ENCODE measurements around the gene SRRM2.

SRRM2 gene

DNA sequence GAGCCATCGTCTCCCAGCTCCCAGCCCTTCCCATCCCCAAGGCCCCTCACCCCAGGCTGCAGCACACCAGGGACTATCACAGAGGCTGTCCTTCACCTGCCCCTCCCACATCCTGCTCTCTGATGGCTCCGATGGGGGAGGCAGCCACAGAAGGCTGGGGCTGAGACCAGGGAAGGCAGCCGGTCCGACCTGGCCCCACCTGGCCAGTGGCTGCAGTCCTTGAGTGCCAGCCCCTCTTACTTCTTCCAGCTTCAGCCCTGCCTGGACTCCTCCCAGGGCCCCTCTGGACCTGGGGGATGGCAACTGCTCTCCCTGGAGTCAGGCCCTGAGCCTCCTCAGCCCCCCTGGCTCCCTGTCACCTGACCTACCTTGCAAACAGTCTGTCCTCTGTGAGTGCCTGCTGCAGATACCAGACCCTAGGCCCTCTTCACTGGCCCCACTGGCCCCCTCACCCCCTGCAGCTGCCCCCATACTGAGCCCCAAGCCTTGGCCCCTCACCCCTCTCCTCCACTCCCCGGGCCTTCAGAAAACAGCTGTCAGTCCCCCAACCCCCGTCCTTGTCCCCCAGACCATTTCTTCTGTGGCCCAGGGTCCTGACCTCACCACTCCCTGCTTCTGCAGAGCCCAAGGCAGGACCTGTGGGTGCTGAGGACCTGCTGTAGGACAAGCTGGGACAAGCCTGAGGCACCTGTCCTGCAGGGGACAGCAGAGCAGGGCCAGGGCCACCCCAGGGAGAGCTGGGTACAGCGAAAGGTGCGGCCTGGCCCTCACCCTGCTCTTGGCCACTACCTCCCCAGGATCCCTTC is 12.6 kb upstream of the SRRM2 start:
- DNase-seq (ENCODE audit: low spot score): no peak

DNA sequence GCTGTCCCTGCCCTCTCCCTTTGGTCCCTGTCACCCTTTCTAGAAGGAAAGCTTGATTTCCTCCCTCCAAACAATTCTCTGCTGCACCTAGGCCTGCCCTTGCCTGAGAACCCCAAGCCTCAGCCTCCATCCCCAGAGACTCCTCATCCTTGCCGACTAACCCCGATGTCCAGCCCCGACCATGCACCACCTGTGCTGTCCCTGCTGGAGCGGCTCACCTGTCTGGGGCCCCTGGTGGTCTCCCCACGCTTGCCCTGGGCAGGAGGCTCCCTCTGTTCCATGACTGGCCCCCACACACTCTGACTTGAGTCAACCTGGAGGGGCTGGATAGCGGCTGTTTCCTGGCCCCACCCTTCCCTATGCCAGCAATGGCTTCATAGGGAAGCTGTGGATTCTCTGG is 12.0 kb upstream of the SRRM2 start:
- no peak for DNase-seq (ENCODE audit: low spot score)

DNA sequence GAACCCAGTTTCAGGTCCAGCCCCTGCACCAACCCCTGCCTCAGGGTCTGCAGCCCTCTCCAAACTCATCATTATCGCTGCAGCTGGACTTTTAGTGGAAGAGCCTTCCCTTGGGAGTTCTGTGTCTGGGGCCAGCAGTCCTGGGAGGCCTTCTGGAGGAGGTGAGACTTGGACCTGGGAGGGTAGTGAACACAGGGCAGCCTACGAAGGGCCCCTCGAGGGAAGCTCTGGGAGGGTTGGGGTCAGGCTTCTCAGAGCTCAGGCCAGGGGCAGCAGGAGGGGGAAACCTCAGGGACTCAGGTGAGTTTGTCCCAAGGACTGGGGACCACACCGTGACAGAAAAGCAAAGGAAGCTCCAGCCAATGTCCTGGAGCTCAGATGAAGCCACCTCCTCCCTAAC is 11.3 kb upstream of the SRRM2 start:
- no peak for DNase-seq (ENCODE audit: low spot score)

DNA sequence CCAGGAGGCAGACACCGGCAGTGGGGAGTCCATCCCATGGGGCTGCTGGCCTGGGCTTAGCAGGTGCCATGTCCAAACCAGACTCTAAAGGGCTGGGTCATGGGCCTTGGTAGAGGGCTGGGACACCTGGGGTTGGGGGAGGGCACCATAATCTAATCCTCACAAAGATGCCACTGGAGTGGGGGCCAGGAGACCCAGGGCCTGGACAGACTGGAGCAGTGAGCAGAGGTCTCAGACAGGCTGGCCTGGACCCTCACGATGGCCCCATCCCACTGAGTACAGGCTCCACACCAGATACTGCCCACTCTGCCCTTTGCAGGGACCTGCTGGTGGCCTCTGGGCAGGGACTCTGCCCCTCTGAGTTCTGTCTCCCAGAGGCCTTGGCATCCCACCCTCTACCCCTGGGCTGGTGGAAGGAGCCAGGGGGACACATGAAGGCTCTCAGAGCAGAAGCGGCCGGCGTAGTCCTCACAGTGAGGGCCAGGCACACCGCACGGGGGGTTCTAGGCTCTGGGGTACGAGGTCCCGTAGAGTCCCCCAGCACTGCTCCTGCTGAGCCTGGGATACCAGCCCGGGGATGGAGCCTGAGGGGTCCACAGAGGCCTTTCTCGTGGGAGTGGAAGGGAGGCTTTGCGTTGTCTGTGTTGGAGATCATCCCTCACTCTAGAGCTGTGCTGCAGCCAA is 10.0 kb upstream of the SRRM2 start:
- no peak for DNase-seq (ENCODE audit: low spot score)

DNA sequence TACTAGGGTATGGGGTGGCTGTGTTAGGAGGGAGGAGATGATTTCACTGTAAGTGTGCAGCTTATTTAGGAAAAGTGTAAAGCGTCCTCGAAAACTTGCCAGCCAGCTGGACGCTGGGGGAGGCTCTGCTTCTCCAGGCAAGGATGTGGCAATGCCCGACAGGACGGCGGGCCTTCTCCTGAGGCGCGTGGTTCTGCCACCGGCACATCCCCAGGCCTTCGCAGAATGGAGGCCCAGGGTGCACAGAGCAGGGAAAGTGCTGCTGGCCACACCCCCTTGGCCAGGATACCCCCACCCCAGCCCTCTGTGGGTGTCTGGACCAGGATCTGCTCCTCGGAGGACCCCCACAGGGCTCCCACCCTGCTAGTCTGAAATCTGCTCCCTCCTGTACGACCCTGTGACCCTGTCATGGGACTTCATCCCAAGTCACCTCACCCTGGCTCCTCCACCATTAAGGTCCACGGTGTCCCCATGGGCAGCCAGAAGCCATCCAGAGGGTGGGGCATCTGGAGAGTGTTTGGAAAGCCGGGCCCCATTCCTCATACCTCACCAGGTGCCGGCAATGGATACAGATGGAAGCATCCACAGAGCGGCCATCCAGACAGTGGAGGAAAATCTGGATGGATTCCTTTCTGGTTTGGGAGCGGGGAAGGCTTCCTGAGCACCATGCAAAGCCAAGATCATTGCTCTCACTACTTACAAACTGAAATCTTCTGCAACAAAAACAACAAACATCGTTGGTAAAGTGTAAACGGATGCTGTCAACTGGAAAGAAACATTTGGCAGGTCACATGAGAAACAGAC is 9.2 kb upstream of the SRRM2 start:
- no peak for DNase-seq (ENCODE audit: low spot score)

DNA sequence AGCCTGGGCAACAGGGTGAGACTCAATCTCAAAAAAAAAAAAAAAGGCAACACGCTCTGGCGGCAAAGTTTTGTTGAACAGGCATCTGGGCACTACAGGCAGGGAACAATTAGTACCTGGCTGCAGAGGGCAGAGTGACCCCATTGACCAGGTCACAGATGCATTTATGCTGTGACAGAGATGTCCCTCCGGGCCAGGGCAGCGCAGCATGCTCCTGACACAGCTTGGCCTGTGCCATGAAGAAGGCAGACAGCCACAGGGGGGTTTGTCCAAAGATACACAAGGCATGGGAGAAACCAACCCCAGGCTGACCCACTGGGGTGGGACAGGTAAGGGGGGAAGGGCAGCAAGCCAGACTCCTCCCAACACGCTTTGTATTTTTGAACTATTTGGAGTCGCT is 7.7 kb upstream of the SRRM2 start:
- no peak for DNase-seq (ENCODE audit: low spot score)

DNA sequence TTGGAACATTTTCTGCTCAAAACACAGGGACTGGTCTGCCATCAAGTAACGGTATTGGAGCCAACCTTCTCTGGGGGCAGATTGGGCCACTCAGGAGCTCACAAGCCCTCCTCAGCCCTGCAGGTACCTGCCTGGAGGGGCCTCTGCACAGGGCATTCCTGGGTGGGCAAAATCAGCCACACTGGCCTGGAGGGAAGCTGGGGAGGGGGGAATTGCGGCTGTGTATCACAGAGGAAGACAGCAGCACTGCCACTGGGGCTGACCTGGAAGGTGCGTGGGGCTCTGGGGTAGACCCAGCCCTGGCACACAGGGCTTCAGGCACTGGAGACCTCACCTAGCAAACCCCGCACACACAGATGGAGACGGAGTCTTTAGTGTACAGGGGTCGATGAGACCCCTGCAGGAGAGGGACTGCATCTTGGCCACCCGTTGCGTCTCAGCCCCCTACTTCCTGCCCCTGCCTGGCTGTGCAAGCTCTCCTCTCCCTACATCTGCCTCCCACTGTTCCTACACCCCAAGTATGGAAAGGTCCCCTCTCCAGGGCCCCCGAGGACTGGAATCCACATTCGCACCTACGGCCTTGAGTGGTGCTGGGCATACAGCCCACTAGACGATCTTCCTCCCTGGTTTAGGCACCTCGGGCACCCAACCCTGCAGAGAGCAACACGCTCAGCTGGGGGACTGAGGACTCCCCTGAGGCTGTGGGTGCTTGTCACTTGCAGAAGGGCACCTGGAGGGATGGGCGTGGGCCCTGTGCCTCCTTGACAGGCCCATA is 7.1 kb upstream of the SRRM2 start:
- DNase-seq (ENCODE audit: low spot score): no peak

DNA sequence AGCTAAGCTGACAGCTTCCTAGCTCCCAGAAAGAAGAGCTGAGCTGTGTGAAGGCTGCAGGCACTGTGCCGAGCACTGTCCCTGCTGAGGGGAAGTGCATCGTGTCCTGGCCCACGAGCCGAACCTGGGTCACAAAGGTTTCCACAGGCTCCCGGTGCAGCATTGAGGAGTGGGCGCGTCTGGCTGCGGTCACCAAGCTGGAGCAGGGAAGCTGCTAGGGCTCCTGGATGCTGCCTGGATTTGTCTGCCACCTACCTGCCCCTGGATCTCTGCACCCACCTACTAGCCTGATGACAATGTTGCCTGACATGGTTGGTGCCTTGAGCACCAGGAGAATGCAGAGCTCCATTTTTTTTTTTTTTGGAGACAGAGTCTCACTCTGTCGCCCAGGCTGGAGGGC is 6.5 kb upstream of the SRRM2 start:
- no peak for DNase-seq (ENCODE audit: low spot score)

DNA sequence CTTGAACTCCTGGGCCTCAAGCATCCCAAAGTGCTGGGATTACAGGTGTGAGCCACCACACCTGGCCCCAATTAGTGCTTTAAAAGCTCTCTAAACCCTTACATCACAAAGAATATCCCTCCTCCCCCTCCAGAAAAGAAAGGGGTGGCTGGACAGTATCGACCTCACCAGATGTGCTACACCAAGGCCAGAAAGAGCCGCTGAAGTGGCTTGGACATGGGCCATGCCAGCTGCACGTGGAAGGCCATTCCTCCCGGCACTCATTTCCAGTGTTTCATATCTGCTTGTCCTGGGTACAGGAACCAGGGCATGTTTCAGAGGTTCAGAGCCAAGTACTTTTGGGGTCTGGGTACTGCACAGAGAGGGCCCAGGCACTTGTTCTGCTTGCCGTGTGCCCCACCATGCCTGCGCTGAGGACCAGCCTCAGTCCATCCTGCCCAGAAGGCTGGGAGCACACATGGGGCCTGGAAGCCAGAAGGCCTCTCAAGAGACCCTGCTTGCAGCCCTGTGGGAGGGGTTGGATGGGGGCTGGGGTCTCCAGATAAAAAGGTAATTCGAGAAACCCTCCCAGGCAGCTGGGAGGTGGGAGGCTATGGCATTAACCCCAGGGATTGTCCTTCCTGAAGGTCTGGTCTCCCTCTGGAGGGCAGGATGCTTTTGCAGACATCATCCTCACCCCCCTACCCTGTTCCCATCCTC is 3.5 kb upstream of the SRRM2 start:
- DNase-seq (ENCODE audit: low spot score): no peak

DNA sequence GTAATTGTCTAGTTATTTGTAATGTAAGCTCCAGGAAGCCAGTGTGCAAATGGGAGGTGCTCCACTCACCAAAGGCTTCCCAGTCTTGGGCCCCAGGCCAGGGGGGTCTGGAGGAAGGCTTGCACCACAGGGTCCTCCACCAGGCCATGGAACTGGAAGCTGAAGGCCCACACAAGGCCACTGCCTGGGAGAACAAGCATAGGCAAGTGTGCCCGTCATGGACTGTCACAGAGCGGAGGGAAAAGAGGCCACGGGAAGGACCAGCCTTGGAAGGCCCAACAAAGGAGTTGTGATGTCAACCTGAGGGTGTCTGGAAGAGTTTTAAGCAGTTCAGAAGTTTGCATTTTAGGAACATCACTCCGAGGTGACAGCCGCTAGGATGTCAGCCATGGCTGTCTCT is 3.0 kb upstream of the SRRM2 start:
- no peak for DNase-seq (ENCODE audit: low spot score)

DNA sequence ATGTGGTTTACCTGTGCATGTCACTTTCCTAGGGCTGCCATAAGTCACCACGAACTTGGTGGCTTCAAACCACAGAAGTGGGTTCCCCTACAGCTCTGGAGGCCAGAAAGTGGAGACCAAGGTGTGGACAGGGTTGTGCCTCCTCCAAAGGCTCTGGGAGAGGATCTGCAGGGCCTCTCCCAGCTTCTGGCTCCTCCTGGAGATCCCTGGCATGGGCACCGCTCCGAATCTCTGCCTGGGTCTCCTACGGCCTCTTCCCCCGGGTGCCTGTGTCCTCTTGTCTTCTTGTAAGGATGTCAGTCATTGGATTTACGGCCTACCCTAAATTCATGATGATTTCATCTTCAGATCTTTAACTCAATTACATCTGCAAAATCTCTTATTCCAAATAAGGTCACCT is 2.5 kb upstream of the SRRM2 start:
- no peak for DNase-seq (ENCODE audit: low spot score)

DNA sequence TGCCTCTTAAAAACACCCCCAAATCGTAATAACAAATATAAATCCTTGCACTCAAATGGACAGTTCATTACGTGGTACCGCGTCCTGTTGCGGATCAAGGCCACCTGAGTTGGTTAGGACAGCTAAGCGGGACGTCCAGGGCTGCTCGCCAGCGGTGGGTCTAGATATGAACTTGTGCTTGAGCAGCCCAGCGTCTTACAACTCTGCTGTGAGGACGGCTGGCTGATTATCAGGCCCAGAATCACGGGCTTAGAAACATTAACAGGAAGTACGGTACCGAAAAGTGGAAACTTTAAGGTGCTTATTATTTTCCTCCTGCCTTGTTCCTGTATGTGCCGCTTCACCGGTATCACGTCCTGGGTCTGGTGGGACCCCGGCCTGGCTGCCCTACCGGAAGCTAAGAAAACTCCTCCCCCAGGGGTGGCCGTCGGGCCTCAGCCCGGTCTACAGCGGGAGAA is 832 bp upstream of the SRRM2 start:
- peak; percentile 94 for DNase-seq (ENCODE audit: low spot score)

DNA sequence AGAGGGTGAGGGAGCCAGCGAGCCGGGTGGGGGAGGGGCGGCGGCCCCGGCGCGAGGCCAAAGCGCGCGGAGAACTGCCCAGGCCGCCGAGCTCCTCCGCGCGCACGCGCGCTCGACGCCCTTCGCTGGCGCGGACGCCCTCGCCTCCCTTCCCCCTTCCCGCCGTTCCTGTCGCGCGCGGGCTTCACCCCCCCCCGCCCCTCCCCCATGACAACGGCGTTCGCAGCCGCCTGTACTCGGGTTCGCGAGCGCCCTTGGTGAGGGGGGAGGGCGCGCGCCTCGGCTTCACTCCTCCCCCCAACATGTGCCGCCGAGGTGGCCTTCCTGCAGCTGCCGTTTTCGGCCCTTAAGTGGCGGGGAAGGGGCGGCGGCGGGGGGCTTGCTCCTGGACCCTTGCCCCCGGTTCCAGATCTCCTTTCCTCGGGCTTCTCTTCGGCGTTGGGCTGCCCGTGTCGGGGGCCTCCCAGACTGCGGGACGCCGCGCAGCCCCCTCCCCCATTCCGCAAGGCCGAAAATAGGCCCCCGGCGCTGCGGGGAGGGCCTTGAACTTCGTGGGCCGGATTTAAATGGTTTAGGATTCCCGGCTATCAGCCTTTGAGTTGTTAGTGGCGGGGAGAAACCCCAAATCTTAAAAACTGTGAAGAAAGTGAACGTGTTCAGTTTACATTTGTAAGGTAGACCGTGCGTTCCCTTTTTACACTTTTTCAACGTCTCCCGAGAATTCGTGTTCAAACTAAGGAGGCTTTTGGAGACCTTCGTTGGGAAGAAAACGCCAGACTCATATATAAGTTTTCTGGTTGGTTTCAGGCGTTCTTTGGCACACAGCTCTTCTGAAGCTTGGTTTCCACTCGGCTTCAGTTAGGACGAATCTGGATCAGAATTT is 653 bp downstream of the SRRM2 start:
- DNase-seq (ENCODE audit: low spot score): peak; percentile 66

DNA sequence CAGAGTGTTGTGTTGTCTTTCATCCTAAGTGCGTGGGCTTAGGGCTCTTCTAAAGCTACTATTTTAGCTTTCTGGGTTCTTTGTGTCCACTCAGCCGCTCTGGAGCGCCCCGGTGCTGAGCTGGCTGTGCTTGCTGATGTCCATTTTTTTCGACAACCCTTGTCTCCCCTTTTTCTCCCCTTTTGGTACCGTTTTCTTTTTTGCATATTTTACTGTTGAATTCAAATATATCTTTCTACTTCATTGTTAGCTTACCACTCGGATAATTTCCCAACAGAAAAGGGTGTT is 1.2 kb downstream of the SRRM2 start:
- DNase-seq (ENCODE audit: low spot score): no peak

DNA sequence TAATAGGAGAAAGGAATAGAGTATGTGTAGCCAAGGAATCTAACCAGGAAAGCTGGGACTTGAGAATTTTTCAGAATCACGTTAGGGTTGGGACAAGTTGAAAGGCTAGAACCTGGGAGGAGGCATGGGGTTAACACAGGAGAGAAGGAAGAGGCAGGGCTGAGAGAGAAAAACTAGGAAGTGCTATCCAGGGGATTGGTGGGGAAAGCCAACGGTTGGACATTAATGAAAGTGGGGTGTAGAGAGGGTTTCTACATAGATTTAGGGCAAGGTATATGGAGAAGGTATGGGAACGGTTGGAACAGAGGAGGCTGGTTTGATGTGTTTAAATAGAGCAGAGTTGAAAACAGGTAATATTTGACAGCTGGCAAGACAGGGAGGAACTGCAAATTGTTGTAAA is 2.7 kb downstream of the SRRM2 start:
- DNase-seq (ENCODE audit: low spot score): no peak

DNA sequence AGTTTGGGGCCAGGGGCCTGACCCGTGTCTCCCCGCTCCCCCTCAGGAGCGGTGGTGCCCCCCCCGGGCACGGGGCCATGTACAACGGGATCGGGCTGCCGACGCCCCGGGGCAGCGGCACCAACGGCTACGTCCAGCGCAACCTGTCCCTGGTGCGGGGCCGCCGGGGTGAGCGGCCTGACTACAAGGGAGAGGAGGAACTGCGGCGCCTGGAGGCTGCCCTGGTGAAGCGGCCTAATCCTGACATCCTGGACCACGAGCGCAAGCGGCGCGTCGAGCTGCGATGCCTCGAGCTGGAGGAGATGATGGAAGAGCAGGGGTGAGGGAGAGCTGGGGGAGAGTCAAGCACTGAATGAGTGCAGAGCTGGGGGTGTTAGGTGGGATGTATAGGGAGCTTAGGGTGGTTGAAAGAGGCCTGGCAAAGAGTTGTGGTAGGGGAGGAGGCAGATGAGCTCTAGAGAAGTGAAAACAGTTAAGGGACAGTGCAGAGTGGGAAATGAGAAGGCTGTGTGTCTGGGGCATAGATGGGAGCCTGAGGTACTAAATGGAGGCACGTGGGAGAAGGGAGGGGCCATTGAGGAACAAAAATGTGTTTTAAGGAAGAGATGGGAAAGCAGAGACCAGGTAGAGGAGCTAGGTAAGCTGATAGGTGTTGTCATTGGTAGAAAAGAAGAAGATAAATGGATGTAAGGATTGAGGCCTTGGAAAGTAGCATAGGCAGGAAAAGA is 4.0 kb downstream of the SRRM2 start:
- no peak for DNase-seq (ENCODE audit: low spot score)

DNA sequence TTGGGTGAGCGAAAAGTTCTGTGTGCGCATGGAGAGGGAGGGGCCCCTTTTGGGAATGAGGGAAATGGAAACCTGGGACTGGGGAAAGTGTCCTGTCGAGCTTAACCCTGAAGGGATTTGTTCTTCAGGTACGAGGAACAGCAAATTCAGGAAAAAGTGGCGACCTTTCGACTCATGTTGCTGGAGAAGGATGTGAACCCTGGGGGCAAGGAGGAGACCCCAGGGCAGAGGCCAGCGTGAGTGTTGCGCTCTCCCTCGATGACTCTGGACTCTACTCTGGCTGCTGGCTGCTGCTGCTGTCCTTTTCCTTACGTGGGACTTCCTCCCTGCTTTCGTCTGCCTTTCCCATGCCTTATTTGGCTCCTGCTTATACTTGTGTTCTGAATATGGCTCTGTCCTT is 4.9 kb downstream of the SRRM2 start:
- no peak for DNase-seq (ENCODE audit: low spot score)

DNA sequence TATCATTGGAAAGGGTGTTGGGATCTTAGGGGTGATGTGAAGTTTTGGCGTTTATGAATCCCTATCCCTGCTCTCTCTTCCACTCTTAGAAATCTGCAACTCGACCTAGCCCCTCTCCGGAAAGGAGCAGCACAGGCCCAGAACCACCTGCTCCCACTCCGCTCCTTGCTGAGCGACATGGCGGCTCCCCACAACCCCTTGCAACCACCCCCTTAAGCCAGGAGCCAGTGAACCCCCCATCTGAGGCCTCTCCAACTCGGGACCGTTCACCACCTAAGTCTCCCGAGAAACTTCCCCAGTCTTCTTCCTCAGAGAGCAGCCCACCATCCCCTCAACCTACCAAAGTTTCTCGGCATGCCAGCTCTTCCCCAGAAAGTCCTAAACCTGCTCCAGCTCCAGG is 9.0 kb downstream of the SRRM2 start:
- no peak for DNase-seq (ENCODE audit: low spot score)

DNA sequence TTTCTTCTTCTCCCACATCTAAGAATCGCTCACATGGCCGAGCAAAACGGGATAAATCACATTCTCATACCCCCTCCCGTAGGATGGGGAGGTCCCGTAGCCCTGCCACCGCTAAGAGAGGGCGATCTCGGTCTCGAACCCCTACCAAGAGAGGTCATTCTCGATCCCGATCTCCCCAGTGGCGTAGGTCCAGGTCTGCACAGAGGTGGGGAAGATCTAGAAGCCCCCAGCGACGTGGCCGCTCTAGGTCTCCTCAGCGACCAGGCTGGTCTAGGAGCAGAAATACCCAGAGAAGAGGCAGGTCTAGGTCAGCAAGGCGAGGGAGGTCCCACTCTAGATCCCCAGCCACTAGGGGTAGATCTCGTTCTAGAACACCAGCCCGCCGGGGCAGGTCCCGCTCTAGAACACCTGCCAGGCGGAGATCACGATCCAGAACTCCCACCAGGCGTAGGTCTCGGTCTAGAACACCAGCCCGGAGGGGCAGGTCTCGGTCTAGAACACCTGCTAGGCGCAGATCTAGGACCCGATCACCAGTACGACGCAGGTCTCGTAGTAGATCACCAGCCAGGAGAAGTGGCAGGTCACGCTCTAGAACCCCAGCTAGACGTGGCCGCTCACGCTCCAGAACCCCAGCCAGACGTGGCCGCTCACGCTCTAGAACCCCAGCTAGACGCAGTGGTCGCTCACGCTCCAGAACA is 9.6 kb downstream of the SRRM2 start:
- no peak for DNase-seq (ENCODE audit: low spot score)

Data from HuH-7 (cell line).